Stimulated activated CD8-positive, alpha-beta memory T cell treated with anti-CD3 and anti-CD28 coated beads, Interleukin-4, amount 100 ng/mL, for 4 hours (primary cell): ENCODE results near the gene H6PD.
"Not testable (repeated sequence)": the region's sequence is repeated elsewhere in the genome, so short reads cannot be mapped to it uniquely, and the experiment has no call there.

Experiments
- DNase-seq, 2 donors: peaks; one replicate each; pipeline ENCODE4 v3.0.0-alpha.2; 2020; ENCODE audit warnings: low read depth in 2 of 2, low spot score in 1 of 2

H6PD gene

DNA sequence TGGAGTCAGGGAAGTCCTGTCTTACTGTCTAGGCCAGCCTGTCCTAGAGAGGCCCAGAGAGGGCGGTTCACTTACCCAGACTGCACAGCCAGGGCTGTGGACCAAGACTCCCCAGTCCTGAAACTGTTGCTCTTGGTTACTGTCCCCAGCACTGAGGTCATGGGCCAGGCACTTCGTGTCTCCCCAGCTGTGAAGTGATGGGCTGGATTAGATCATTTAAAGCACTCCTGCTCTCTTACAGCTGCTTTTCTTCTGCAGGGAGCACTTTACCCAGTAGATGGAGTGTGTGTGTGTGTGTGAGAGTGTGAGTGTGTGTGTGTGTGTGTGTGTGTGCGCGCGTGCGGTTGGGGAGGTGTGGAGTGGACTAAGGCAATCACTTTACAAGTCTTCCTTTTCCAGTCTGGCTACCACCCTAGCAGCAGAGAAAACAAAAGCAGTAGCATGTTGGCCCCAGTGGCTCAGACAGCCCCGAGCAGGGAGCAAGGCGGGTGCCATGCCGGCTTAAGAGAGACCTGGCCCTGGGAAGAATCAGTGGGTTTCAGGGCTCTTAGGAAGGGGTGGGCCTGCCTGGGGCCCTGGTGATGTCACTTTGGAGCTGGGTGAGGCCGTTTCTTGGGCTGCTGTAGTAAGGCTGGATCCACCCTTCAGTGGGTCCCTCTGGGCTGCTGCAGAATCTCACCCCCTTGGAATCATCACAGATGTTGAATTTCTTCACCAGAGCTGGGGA is 60.5 kb downstream of the H6PD start:
- DNase-seq = no peak

DNA sequence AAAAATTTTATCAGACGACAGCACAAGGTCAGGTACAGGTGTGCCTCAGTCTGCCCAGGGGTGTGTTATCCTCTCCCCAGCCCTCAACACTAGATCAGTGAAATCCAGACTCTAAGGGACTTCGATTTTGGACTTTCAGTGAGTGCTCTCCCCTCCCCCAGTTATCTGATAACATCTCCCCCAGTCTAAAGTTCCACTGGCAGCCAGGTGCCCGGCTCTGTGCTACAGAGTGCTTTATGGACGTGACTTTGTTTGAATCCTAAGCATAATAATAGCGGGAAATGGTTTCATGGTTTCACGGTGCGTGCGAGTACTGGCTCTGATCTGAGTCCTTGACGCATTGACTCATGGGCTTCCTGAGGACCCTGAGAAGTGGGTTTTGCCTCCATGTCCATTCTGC is 61.3 kb downstream of the H6PD start:
- DNase-seq = no peak

DNA sequence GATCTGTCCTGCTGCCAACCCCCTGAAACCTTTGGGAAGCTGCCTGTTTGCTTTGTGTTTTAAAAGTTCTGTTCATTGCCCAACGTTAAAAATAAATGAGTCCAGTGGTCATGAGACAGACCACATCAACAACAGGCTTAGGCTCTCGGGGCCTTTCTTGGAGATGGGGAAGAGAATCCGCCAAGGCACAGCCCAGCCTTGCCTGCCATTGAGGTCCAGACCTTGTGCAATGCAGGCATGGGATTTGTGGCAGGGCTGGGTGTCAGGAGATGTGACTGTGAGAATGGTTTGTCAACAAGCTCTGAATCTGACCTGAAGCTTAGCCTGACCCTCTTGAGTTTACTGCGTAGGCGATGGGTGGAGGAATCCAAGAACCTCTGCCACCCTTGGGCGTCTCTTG is 62.3 kb downstream of the H6PD start:
- no peak for DNase-seq

- no peak for DNase-seq
Measured at GRCh38 chr1:9297831-9298230, 63.3 kb downstream of the H6PD start.

DNA sequence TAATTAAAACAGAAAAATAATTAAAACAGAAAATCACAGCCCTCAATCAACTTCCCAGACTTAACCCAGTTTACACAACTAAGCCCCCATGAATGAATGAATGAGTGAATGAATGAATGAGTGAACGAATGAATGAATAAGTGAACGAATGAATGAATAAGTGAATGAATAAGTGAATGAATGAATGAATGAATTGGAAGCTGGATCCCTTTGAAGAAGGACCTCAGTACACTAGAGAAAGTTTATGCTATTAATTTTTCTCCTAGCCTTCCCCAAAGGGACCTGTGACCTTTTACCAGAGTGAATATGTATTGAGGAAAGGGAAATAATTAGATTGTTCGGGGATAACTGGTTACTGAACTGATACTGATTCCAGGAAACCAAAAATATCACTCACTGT is 63.7 kb downstream of the H6PD start:
- DNase-seq = no peak

- not testable (repeated sequence) for DNase-seq
Measured at GRCh38 chr1:9299571-9300541, 65.3 kb downstream of the H6PD start.

GRCh38 chr1:9300573-9300972 is 66.0 kb downstream of the H6PD start:
- DNase-seq = no peak

DNA sequence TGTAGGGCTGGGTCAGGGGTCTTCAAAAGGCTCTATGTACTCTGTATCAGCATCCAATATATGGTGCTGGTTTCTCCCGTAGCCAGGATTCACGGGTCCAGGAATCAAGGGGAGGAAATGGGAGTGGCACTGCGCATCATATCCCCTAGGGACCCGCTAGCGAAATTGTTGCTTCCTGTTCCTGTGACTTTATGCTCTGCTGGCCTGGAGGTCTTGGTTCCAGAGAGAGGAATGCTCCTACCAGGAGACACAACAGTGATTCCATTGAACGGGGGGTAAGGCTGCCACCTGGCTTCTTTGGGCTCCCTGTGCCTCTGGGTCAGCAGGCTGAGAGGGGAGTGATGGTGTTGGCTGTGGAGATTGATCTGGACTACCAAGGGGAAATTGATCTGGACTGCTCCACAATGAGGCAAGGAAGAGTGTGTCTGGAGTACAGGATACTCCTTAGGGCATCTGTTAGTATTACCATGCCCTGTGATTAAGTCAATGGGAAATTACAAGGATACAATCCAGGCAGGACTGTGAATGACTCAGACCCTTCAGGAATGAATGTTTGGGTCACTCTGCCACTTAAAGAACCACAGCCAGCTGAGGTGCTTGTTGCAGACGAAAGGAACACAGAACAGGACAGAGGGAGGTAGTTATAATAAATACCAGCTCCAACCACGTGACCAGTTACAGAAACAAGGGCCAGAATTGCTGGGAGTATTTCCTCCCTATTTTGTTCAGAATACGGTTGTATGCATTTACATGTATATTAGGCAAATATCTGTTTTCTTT is 68.4 kb downstream of the H6PD start:
- DNase-seq = no peak

- no peak for DNase-seq
Measured at GRCh38 chr1:9303916-9304315, 69.3 kb downstream of the H6PD start.

DNA sequence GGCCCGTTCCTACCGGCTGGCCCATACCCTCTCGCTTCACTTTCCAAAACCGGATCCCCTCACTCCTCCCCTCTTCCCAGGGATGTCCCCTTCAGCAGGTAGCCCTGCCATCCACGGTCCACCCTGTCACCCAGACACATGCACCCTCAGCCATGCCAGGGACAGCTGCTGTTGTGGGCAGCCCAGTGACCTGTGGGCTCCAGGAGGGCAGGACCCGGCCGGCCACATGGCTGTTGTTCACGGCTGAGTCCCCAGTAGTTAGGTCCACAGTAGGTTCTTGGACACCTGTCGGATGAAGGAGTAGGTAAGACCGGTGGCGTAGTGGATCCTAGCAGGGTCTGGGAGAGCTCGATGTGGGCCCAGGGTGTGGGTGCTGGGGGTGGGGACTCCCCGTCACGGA is 70.6 kb downstream of the H6PD start:
- DNase-seq = no peak

GRCh38 chr1:9306006-9306405 is 71.4 kb downstream of the H6PD start:
- no peak for DNase-seq

DNA sequence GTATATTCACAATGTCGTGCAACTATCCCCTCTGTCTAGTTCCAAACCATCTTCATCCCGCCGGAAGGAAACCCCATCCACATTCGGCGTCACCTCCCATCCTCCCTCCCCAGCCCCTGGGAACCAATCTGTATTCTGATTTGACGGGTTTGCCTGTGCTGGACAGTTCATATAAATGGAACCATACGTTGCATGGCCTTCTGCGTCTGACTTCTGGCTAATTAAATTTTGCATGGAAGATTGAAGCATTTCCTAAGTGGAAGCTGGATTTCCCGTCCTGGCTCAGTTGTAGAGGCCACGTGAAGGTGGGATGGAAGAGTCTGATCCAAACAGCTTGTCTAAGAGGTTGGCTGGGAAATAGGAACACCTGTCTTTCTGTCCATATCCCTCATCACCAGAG is 72.7 kb downstream of the H6PD start:
- DNase-seq = no peak

DNA sequence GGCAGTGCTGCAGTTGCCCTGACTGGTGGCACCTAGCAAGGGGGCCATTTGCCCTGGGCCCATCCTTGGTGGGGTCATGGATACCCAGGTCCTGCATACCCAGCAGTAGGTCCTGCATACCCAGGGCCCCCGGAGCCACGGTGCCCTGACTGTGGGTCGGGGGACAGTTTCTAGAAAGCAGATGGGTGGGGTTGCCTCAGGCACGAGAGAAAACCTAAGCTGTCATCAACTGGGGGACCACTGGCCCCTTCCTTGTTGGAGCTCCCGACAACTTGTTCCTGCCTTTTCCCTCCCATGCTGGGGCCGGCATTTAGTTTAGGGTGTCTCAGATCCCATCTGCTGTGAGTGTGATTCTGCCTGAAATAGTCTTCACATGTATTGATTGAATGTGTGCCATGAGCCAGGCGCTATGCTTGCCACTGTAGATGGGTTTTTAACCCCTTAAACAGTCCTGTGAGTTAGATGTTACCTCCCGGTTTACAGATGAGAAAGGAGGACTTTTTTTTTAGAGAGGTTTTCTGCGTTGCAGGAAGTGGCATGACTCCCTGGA is 73.7 kb downstream of the H6PD start:
- no peak for DNase-seq

GRCh38 chr1:9309080-9309479 is 74.5 kb downstream of the H6PD start:
- DNase-seq = no peak

DNA sequence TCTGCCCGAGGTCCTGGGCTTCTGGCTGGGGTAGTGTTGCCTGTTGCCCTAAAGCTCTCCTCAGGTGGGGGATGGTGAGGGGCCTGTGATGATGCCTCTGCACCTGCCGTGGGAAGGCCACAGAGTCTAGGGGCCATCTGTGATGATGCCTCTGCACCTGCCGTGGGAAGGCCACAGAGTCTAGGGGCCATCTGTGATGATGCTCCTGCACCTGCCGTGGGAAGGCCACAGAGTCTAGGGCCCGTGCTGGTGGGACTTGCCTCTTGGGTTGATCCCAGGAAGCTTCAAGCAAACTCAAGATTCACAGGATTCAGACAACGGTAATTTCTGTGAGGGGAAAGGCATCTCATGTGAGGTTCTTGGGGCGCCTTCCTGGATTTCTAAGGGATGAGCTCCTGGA is 75.4 kb downstream of the H6PD start:
- no peak for DNase-seq

DNA sequence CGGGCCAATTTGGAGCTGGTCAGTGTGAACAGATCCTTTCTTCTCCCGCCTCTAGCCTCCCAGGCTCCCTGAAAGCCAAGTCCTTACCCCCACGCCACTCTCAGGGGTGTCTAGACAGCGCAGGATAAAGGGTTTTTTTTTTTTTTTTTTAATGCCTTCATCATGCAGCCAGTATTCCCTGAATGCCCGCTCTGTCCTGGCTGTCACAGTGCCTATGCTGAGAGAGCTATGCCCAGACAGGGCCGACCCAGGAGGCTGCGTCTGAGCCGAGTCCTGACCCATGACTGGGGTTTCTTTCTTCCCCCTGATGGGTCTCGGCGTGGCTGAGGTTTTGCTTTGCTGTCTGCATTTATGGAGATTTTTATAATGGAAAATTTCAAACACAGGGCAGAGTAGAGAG is 76.5 kb downstream of the H6PD start:
- DNase-seq = no peak

GRCh38 chr1:9311479-9311878 is 76.9 kb downstream of the H6PD start:
- DNase-seq = no peak

DNA sequence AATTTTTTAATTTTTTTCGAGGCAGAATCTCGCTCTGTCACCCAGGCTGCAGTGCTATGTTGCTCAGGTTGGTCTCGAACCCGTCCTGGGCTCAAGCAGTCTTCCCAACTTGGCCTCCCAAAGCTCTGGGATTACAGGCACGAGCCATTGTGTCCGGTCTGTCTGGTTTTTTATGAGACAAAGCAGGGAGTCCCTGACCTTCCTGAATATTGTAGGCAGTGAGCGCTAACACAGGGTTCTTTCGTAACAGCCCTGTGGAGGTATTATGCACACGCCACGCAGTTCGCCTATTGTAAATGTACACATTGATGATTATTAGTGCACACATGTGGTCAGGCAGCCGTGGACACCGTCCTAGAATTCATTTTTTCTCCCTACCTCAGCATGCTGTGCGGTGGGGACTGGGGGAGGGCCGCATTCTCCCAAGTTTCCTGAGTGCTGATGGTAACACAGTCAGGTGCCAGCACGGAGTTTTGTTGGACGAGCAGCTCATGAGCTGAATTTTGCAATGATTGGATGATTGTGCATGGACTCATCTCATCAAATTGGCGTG is 77.7 kb downstream of the H6PD start:
- DNase-seq = no peak

GRCh38 chr1:9313576-9313975 is 79.0 kb downstream of the H6PD start:
- no peak for DNase-seq

GRCh38 chr1:9314111-9314510 is 79.5 kb downstream of the H6PD start:
- no peak for DNase-seq
